NOMO-1 (cell line): Measurements from ENCODE around the gene HOXC10.

Experiments
- DNase-seq, 2 experiments: peaks; one replicate each; lab custom pipeline; 2025; ENCODE audit not compliant: unreplicated experiment in 2 of 2; lab: John Stamatoyannopoulos, UW

The HOXC10 gene

DNA sequence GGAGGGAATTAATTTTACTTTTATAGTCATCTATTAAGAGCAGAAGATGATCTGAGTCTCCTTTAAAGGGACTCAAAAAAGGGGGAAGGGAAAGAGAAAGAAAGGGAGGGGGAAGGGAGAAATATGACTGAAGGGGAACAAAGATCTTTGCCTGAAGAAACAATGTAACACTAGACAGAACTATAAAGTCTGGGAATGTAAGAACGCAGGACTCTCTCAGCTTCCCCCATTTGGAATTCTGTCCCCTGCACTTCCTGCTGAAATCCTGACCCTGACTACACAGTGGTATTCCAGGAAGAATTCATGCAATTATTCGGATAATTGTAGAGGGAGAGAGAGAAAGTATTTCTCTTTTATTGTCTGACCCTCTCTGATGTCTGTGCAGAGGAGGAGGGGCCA is 20.6 kb upstream of the HOXC10 start:
- DNase-seq: peak in 1 of 2 experiments; percentile 18

DNA sequence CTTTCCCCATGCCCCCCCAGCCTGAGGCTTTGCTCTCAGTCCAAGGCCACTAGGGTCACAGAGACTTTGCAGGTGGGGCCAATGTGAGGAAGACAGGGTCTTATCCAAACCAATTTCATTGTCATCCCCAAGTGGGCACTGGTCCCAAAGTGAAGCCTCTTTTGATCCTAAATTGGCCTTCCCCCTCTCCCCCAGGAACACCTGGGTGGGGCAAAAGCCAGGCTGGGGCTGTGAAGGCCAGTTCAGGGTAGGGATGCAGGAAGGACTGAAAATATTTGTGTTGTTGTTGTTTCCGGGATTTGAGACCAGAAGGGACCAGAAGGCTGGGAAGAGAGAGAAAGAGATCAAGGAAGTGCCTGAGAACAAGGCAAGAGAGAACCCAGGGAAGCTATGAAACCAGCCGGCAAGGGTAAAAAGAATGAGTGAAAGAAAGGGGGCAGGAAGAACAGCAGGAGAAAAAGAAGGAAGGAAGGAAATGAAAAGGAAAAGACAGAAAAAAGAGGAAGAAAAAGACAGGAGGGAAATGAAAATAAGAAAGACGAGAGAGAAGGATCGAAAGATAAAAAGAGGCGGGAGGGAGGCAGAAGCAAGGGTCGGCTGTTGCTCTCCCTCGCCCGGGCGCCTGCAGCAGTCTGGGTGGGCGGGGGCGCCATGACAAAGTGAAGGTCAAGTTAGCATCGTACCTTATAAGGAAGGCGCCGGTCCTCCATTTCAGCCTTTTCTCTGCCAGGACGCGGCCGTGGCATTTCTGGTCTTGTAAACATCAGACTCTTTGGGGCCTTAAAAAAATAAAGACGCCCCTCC is 19.5 kb upstream of the HOXC10 start:
- no peak for DNase-seq

DNA sequence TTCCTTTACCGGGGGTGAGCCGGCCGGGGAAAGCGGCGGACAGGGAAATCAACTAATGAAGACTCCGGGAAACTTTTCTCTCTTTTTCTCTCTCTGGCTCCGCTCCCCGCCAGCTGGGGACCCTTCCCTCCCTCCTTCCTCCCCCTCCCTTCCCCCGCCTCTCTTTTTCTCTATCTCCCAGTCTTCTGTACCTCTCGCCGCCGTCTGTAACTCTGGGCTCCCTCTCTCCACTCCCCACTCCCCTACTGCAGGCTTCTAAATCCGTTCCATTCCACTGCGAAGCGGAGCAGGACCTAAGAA is 18.9 kb upstream of the HOXC10 start:
- no peak for DNase-seq

DNA sequence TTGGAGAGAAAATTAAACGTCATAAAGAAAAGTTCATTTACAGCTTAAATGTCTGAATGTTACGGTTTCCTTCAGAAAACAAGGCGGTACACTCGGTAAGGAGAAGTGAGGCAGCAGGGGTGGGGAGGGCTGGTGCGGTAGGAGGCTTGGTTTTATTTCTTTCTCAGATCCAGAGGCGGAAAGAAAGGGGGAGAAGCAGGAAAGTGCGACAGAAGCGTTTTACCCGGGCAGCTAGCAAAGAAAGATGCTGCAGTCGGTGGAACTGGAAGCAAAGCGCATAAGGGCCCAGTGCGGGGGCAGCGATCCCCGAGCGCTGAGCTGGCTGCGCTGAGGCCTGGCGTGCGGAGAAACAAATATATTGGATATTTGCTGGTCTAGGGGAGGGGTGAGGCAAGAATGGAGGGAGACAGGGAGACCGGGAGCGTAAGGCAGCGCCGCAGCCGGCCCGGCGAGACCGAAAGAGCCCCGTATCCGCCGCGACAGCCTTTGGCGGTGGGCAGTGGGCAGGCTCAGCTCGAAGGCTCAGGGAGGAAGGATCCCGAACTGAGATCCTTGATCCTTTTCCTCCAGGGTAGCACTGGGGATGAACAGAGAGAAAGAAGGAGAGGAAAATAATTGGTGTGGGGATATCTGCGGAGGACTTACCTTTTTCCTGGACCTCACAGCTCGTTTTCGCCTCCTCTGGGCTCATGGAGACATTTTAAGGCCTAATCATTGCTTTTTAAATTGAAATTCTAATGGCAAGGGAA is 18.4 kb upstream of the HOXC10 start:
- DNase-seq: no peak

DNA sequence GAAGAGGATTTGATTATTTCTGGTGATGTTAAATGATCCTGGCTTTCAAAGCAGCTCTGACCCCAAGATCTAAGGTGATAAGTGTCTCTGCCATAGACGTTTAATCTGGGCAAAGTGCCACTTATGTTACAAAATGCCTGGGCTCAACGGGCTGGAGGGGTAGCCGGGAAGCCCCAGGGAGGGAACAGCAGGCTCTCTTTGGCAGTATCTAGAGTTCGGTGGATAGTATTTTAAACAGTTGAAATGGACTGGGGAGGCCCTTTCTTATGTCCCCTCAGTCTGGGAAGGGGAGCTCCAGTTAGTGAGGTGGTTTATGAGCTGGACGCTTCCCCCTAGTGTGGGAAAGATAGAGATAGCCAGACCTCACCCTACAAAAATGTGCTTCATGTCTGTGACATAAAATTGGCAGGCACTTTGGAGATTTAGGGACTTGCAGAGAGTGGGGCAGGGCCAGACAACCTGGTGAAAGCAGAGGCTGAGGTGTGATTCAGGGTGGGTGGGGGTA is 17.5 kb upstream of the HOXC10 start:
- no peak for DNase-seq

DNA sequence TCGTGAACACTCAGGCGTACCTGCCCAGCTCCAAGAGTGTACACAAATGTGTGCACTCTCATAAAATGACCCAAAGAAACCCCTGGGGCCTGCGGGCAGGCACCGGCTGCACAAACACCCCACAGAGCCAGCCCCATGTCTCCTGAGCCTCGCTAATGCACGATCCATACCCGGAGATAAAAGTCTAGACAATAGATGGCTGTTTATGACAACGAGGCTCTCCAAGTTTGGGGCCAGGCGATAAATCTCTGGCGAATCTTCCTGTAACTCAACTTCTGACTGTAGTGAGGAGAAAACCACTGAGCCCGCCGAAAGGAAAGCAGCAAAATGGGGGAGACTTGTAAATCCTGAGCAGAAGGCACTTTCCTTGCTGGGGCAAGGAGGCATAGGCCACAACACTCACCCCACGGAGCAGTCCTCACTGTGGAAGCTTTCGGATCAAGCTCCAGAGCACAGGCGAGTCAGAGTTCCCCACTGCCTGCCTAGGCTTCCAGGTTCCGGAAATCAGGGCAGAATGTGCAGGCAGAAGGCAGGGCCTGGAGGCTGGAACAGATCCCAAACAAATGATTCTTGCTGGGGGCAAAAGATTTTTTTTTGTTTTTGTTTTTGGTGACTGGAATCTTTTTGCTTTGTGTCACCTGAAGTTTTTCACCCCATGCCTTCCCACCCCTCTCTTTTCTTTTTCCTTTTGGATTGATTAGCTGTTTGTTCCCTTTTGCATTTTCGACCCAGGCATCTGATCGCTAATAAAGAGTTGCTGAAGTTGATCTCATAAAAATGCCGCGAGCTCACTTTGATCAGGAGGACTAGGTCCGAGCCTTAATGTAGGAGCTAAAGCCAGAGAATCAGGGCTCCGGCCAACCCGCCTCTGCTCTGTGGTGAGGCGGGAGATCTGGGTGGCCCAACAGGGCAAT is 16.5 kb upstream of the HOXC10 start:
- DNase-seq: no peak

DNA sequence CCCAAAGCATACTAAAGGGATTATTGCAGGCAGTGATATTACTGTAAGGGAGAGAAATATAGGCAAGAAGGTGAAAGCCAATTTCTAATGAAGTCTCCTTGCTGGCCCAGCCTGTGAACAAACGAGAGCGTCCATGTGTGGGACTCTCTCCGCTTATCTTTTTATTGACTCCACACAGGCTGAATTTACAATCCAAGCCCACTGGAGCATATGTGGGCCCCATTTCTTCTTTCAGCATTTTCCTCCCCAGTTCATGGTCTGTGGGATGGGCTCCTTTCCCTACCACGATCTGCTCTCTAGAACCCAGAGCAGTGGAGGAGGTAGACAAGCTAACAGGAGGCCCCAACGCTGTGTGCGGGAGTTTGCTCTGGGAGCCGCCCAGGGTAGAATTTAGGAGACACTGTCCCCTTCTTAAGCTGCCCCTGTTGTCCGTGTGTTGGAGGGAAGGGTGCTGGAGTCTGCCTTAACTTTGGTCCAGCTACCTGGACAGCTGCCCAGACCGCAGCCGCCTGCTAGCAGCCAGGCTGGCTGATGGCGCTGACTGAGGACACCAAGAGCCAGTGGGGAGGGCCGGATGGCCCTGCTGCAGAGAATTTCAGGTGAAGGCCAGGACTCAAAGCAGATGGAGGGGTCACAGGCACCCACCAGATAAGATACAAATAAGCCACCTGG is 15.2 kb upstream of the HOXC10 start:
- DNase-seq: no peak

DNA sequence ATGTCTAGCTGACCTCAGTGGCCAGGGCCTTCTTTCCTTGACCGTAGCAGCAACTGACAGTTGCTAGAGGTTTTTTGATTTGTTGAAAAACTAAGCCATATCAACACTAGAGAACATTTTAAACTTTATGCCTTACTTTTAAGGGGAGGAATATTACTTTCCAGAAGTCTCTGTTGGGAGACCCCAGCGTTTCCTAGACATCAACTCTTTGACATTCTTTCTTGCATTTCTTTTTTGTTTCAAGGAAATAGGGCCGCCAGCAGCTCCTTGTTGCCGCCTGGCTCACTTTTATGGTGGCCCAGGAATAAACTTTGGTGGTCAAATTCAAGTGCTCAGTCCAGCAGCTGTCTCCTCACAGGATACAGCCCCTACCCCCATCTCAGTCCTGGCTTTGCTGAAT is 14.5 kb upstream of the HOXC10 start:
- DNase-seq: no peak

DNA sequence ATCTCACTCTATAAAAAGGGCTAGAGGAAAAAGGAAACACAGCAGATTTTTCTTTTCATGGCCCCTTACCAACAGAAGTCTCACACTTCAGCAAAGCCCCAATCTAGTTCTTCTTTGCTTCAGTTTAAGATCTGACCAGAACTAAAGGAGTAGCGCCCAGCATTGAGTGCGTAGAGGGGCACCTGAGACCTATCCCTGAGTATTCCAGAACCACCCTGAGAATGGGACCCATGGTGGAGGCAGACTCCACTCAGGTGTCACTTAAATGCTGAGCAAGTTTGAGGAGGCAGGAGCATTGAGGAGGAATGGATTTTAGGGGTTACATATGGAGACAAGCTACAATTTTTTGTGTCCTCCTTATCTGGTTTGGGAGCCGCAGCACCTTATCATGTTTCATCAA is 13.8 kb upstream of the HOXC10 start:
- DNase-seq: no peak

DNA sequence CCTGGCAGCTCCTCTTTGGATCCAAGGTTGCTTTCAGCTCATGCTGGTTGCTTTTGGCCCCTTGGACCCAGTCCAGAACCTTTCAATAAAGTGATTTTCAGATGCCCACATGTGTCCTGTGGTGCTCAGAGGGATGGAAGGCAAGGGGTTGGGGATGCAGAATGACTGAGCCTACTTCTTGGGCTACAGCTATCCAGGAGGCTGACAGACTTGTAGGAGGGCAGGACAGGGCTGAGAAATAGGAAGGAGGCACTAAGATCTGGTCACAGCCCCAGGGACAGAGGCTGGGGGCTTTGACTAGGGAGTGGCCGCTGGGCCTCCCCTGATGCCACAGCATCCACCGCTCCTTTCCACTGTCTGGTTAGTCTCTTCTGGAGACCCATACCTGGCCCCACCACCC is 13.3 kb upstream of the HOXC10 start:
- no peak for DNase-seq

DNA sequence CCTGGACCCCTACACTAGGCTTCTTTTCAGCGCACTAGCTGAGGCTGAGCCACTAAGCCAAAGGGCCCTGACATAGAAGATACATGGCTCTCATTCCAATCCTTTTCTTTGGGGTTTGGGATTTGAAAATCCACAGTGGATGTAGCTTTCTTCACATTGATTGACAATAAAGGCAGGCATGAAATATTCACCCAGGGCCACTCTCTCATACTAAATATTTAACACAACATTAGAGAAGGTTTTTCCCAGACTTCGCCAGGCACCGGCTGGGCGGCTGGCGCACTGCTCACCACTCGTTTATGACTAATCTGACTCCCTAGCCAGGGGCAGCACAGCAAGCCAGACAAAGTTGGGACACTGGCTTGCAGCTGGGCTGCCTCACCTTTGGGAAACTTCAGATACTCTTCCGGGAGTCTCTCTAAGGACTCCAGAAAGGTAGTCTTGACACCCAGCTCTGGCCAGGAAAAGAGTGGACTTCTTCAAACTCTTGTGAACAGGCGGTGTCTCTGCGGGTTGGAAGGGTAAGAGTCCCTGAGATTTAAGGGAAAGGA is 12.7 kb upstream of the HOXC10 start:
- DNase-seq: no peak

DNA sequence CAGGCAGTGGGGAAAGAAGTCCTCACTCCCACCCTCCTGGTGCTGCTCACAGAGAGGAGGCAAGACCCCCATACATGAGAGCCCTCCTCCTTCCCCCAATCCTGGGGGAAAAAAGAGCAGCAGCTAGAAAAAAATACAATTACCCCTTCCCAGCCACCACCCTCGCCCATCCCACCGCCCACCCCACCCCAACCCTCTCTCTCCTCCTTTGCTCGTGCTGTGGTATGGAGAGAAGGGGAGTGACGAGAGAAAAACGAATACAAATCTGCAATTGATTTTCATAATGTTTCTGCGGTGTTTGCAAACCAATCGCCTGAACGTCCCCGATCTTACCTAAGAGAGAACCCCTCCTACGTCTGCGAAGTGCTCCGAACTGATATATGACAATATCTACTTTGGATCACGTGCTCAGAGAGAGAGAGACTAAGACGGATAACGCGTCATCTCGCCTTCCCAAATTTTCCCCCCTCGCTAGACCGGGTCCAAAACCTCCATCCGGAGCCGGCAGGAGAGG is 12.2 kb upstream of the HOXC10 start, which contains the start of gene HOXC11:
HOXC11 (plus strand) TSS at position 405 of the 514 bp plus-strand sequence. CDS start 116 bp downstream, outside the sequence.
- DNase-seq: no peak

DNA sequence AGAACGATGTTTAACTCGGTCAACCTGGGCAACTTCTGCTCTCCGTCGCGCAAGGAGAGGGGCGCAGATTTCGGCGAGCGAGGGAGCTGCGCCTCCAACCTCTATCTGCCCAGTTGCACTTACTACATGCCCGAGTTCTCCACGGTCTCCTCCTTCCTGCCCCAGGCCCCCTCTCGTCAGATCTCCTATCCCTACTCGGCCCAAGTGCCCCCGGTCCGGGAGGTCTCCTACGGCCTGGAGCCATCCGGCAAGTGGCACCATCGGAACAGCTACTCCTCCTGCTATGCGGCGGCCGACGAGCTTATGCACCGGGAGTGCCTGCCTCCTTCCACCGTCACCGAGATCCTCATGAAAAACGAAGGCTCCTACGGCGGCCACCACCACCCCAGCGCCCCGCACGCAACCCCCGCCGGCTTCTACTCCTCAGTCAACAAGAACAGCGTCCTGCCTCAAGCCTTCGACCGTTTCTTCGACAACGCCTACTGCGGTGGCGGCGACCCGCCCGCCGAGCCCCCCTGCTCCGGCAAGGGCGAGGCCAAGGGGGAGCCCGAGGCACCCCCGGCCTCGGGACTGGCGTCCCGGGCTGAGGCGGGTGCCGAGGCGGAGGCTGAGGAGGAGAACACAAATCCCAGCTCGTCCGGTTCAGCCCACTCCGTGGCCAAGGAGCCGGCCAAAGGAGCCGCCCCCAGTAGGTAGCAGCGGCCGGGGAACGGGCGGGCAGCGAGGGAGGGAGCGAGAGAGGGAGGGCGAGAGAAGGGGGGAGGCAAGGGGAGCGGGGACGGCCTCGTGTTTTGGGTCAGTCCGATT is 11.5 kb upstream of the HOXC10 start:
- no peak for DNase-seq

DNA sequence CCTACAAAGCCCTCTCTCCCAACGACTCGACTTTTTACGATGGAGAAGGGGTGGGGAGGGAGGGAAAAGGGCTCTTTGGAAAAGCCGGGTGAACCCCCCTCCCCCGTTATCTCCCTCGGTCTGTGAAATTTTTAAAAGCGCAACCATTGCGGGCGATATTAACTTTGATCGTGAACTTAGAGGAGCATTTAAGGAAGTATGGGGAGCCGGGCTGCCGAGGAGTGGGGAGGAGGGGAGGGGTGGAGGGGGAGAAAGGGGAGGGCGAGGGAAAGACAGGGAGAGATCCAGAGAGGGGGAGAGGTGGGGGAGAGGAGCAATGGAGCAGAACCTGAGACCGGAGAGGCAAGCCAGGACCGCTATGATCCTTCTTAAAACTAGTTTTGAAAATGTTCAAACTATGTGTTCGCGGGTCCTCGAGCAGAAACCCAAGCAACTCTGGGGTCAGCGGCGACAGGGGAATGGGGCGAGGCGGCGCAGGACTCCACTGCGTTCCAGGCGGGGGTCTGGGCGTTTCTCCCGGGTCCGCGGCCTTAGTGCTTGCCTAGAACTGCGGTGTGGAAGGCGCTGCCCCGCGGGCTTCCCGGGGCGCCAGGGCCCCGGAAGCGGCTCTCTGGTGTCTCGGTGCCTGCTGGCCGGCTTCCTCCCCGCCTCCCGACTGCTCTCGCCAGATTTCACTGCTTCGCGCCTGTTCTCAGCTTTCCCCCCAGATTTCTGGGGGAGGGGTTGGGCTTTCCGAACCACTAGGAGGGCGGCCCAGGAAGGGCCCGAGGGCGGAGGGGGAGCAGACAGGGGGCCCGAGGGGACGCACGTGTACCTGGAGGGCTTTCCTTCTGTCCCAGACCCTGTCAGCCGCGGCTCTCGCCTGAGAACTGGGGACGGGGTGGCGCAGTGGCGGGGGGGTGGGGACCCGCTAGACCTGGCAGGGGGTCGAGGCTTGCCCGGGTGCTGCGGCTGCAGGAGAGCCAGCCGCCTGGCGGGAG is 10.6 kb upstream of the HOXC10 start, which contains the start of gene HOTAIR:
HOTAIR (minus strand) TSS at position 871 of the 980 bp plus-strand sequence.
- DNase-seq: no peak

DNA sequence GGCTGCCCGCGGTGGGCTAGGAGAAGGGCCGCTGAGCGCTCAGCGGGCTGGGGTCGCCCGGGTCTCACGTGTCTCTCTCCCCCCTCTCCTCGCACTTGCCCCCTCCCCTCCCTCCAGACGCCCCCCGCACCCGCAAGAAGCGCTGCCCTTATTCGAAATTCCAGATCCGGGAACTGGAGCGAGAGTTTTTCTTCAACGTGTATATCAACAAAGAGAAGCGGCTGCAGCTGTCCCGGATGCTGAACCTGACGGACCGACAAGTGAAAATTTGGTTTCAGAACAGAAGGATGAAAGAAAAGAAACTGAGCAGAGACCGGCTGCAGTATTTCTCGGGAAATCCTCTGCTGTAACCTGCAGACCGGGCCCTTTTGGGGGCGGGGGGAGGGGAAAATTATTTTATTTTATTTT is 9.9 kb upstream of the HOXC10 start:
- DNase-seq: no peak

DNA sequence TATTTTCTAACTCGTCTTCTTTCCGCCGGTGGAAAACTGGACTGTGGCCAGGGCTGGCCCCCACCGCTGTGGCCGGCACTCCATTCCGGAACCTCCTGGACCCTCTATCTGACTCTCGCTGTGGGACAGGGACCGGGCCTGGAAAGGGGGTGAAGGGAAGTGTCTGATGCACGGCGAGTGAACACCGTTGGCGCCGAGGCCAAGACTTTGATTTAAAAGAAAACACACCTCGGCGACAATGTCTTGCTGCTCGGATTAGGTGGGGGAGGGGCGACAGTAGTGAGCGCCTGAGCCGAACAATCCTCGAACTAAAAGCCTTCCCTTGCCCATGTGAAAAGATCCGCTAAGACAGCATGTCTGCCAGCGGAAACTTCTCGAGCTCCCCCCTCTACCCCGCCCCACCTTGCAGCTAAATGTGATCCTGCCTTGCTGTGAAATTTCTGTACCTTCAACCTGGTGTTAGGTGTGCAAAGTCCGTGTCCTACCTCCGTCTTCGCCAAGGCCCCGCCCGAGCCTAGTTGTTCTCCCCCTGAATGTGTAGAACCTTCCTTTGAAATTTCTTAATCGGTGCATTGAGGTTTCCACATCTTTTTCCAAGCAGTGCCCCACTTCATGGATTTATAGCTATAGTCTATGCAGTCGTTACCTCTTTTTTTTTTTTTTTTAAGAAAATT is 9.3 kb upstream of the HOXC10 start:
- no peak for DNase-seq

DNA sequence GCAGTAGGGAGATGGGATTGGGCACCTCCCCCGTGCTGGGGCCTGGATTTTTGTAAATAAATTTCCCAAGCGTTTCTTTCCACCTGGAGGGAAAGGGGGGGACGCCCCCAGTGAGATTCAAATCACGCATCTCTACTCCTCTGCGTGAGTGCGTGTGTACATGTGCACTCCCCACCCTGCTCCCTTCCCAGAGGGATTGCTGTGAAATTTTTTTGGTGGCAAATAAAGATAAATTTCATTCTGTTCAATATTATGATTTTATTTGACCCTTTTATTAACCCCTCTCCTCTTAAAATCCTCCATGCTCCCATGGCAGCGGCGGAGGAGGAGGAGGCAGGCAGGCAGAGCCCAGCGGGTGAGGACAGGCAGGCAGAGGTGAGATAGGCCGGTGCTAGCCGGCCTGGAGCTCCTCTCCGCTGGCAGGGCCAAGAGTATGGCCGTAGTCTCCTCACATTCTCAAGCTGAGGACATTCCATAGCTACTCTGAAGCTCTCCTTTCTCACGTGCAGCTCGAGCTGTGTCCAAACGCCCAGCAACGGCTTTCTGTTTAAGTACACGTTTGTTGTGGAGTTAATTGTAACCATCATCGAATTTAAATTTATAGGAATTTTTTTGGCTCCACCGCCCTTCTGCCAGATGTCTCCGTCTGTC is 8.6 kb upstream of the HOXC10 start:
- no peak for DNase-seq
